Caki2 (cell line): Measurements from ENCODE around the gene P3H1. TPM values are rescaled to one million over a fixed set of nuclear protein-coding genes. Genes with fewer than 3 reads are reported as not detected.

ENCODE experiments used
- DNase-seq: peaks from one replicate; pipeline ENCODE4 v3.0.0-alpha.2; 2015; ENCODE audit warnings: low read depth
- in situ Hi-C: cut with HindIII; loops from 2 replicates; pipeline ENCODE4 v1.10.0; 2016; ENCODE audit warnings: low sequenced_read_pairs, low pct_unique_long_range_greater_than_20kb, mixed read lengths
- total RNA-seq: library from RNA; depleted of rRNA; stranded (reverse); fragments of >200 nt; shearing (Covaris generic); gene quantifications from 2 replicates; pipeline ENCODE4 v1.2.3, GENCODE V29; 2014; ENCODE audit warnings: low replicate concordance

Gene P3H1
- total RNA-seq, 1 experiment from 2014 or later, result 54.4 TPM

DNA sequence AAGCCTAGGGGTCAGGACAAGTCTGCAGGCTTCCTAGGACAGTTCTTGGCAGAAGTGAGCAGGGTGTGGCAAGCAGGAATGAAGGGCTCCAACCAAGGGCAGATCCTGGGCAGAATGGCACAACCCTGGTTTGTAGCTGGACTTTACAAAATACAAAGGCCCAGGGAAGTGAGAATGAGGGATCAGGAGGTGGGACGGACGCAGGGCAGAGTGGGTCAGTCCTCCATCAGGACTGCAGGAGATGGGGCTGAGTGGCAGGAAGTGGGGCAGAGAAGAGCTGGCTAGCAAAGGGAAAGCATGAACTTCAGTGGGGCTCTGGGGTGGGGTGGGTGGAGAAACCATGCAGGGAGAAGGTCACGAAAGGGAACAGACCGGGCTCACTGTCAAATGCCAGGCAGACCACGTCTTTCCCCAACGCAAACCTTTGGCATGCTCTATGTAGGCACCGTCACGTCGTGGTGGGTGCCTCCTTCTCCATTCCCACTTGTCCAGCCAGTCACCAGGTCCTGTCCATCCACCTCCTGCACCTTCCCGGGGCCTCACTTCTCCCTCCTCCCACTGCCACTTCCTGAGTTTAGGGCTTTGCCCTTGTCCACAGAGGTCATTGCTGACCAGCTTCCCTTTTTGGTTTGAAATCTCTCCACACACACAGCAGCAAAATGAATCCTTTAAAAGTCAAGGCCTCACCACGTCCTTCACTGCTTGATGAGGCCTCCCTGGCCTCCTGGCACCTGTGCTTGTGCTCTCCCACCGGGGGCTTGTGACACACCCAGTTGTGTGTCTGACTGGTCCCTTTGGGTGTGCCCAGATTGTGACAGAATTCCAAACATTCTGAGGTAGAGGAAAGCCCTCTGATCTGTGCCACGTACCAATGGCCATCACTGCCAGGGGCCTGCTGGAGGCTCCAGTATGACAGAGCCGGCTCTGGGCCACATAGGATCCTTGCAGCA is 18.1 kb downstream of the P3H1 start:
- no peak for DNase-seq
- in situ Hi-C loops, result no loop called here

GRCh38 chr1:42748021-42748420 is 18.8 kb downstream of the P3H1 start:
- in situ Hi-C loops, result no loop called here
- DNase-seq, result no peak

DNA sequence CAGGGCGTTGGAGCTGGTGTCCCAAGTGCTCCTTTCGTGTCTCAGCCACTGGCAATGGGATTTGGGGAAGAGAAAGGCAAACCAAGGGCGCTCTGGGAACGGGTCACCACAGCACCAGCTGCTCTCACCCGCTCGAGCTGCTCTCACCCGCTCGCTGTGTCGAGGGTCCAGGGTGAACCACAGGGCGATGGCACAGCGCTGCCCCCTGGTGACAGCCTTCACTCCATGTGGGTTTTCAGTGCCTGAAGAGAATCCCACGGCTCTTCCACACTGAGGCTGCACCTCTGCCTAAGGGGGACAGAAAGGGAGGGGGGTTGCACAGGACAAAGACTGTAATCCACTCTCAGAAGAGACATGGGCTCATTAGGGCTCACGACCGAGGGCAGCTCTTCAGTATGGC is 19.7 kb downstream of the P3H1 start:
- no peak for DNase-seq
- in situ Hi-C loops, result no loop called here

DNA sequence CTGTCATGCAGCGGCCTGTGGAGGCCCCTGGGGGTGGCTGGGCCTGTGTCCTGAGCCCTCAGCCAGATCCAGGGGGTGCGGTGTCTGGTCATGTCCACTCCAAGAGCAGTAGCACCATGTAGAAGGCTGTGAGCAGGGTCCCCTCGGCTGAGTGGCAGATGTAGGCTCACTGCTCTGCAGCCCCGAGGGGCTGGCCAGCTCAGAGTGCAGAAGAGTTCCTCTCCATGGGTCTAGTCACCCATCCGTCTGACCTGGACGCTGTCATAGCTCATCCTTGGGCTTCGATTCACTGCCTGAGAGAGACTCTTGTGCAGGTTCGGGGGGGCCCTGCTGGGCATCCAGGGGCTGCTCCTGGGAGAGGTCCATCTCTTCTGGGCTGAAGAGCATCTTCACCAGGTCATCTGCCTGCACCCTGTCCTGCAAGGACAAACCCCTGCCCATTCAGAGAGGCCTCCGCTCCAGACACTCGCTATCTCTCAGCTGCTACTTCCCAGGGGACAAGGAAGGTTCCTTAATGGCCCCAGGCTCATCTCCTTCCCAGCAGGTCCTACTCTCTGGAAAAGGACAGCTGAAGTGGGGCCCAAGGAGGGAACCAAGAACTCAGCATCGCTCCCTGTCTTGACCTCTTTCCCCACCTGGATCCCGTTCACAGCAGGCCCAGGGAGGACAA is 20.3 kb downstream of the P3H1 start:
- in situ Hi-C loops, result no loop called here
- DNase-seq, result no peak

- no peak for DNase-seq
Measured at GRCh38 chr1:42745851-42746250, 21.0 kb downstream of the P3H1 start.

DNA sequence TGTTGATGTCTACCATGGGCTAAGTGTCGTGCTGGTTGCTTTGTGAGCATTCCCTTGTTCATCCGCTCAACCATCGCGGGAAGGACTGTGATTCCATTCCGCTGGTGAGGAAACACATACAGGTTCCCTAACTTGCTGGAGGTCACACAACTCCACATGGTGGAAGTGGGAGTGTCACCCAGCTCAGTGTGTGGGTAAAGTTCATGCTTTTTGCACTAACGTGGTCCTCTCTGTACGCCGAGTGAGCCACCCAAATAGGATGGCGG is 22.7 kb downstream of the P3H1 start:
- in situ Hi-C loops, result no loop called here
- no peak for DNase-seq

More at GRCh38 chr1:42745851-42746250, 21.0 kb downstream of the P3H1 start:
- in situ Hi-C loops, result no loop called here

- DNase-seq, result no peak
- in situ Hi-C loops, result no loop called here
Measured at GRCh38 chr1:42743317-42744147, 23.3 kb downstream of the P3H1 start.

- no peak for DNase-seq
- in situ Hi-C loops, result no loop called here
Measured at GRCh38 chr1:42742617-42743316, 24.1 kb downstream of the P3H1 start.

DNA sequence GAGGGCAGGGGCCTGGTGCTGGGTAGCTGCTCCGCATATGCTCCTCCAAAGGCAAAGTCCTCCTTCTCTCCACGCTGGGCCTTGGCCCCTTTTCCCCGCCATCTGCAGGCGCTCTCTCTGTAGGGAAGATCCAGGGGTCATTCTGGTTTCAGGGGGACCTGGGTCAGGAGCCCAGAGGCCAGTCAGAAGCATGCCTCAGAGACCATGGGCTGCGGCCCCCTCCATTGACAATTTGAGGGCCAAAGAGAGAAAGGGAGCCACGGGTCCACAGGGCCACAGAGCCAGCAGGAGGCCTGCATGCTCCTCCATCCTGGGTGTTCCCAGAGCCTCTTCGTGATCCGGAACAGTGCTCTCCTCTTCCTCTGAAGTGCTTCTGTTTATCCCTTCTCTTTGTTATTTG is 24.7 kb downstream of the P3H1 start:
- DNase-seq, result no peak
- in situ Hi-C loops, result no loop called here

DNA sequence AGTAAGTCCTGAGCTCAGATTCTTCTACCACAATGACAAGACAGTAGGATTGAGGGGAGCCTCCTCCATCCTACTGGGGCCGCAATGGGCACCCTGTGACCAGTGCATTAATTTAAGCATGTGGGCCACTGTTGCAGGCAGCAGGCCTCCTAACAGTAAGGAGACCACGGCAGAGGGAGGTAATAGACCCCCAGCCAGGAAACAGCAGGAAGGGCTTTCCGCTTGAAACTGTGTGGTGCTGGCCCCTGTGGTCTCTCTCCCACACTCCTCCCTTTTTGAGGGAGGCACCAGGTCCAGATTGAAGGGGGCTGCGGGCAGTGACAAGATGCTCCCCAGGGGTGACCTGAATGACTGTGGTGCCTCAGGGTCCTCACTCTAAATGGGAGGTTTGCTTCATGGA is 25.1 kb downstream of the P3H1 start:
- in situ Hi-C loops, result no loop called here
- DNase-seq, result no peak

- in situ Hi-C loops, result no loop called here
- no peak for DNase-seq
Measured at GRCh38 chr1:42740851-42741580, 25.8 kb downstream of the P3H1 start.

DNA sequence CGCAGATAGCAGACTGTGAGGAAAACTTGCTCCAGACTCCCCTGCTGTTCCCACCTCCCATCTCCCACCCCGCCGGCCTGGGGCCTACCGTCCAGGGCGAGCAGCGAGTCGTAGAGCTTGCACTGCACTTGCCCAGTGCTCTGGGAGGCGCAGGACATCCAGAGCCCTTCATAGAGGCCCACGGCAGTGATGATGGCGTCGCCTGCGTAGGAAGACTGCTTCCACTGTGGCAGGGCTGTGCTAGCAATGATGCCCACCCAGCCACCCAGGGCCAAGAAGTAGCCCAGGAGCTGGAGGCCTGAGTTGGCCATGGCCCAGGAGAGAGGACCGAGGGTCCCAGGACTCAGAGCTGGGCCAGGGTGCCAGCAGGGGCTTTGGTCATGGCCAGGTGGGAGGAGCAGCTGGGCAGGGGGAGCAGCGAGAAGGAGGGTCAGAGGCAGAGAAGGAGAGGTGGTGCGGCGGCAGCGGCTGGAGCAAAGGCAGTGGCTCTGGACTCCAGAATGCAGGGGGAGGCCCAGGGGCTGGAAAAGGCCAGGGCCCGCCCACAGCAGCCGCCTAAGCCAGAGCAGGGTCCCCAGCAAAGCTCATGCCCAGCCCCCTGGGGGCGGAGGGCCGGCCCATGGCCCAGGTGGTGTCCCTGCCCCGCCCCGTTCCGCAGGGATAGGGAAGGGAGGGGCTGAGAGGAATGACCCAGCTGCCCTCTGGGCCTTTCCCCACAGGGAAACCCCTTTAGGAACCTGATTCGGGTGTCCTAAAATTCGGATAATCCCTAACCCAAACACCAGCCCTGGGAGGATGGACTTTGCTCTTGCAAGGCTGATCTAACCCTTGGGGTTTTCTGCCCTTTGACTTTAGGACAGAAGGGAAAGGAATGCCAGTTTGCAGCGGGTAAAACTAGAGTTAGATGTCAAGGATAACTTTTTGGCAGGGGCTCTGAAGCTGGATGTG is 26.8 kb downstream of the P3H1 start, which contains the start of gene CLDN19:
TSS of gene CLDN19 (minus strand) at position 484 of the 948 bp plus-strand sequence. CDS start at position 311, 173 bp downstream.
- no peak for DNase-seq
- in situ Hi-C loops, result no loop called here

GRCh38 chr1:42738678-42739226 is 28.1 kb downstream of the P3H1 start:
- in situ Hi-C loops, result no loop called here
- no peak for DNase-seq

DNA sequence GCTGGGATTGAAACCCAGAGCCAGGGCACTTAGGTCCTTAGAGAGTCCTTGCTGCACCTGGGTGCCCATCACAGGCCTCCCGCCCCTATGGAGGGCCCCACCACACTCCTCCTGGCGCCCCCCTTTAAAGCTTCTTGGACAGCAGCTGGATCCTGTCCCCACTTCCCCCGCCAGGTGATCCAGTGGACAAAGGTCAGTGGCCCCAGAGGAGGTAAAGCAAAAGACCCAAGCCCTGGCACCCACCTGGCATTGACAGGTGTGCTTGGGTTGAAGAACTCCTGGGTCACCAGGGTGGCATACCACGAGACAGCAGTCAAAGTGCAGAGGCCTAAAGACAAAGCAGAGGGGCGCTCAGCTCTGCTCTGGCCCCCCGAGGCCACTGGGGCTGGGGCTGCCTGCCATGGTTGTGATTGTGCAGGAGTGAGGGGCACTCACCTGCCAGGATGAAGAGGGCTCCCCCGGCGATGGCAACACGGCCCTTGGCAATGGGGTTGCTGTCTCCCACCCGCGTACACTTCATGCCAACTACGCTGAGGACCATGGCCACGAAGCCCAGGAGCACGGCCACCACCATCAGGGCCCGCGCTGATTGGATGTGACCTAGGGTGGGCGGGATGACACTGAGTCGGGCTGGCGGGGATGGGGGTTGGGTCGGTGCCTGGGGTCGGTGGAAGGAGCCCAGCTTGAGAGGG is 28.7 kb downstream of the P3H1 start:
- no peak for DNase-seq
- in situ Hi-C loops, result no loop called here

DNA sequence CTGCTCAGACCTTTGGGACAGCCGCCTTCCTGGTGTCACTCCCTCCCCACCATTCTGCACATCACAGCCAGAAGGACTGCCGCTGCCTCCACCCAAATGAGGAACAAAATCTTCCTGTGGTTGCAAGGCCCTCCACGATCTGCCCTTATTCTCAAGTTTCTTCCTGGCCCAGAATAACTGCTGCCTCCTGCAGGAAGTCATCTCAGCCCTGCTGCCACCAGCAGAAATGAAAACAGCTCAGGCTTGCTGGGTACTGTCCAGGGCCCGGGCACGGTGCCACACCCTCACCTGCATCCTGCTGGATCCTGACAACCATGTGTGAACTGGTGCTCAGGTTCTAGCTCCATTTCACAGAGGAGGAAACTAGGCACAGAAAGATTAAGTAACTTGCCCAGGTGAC is 29.6 kb downstream of the P3H1 start:
- no peak for DNase-seq
- in situ Hi-C loops, result no loop called here
